Mucosa of descending colon (tissue), 3 donors: Measurements from ENCODE around the gene CSGALNACT2. TPM values are rescaled to one million over a fixed set of nuclear protein-coding genes. Genes with fewer than 3 reads are reported as not detected.

Source experiments
- ATAC-seq: fragments of 200-7000 bp; cut with Tn5 transposase; one replicate; pipeline ENCODE4 v1.9.1; 2020; ENCODE audit warnings: mild to moderate bottlenecking, moderate library complexity
- DNase-seq, 3 donors: peaks; one replicate each; pipeline ENCODE4 v3.0.0-alpha.2; 2020
- H3K36me3 ChIP-seq: fragments of 200-600 bp; one replicate; pipeline ENCODE4 v1.8.0; 2021; ENCODE audit warnings: low read depth, mild to moderate bottlenecking
- H3K4me1 ChIP-seq: fragments of 200-600 bp; one replicate; pipeline ENCODE4 v1.8.0; 2021; ENCODE audit warnings: low read depth, mild to moderate bottlenecking
- H3K4me3 ChIP-seq: fragments of 200-600 bp; one replicate; pipeline ENCODE4 v1.8.0; 2021; ENCODE audit warnings: mild to moderate bottlenecking
- H3K9me3 ChIP-seq: fragments of 200-600 bp; one replicate; pipeline ENCODE4 v1.8.0; 2021; ENCODE audit warnings: mild to moderate bottlenecking
- CTCF ChIP-seq: fragments of 200-600 bp; IDR thresholded peaks from one replicate; pipeline ENCODE4 v1.8.0; 2022; ENCODE audit warnings: antibody characterized with exemption, mild to moderate bottlenecking
- intact Hi-C, 2 donors: fragments of 100-400 bp; cut with DNase I in 1 of 2; cut with micrococcal nuclease in 1 of 2; formaldehyde crosslinking; loops; one replicate each; pipeline versions ENCODE4 v1.11.0 to v1.11.1; 2022; cut with DNase I, micrococcal nuclease
- total RNA-seq, 3 donors: library from RNA; stranded (reverse); fragmentation: NEBNext Ultra II Directional in 2 of 3; extraction: Animal tissue kit (Norgen Biotek cat#: 25700) in 2 of 3; gene quantifications; one replicate each; pipeline versions ENCODE4 v1.2.1 to v1.2.4, GENCODE V29; 2021 to 2023
- donor health status: DM: no; HTN: no; CAD: no; lungs with moderate emphysema.
- donor health status: DM: no; HTN: no; CAD: no.
- donor health status: DM: no; HTN: yes; CAD: no.

Gene CSGALNACT2
- total RNA-seq, 3 donors from 2014 or later = 3.9 to 20.1 (median 7.4) TPM

GRCh38 chr10:43166880-43167497, 28.7 kb downstream of the CSGALNACT2 start:
- intact Hi-C loops = no loop called here
- DNase-seq = peak in 1 of 3 donors; percentile 47
- ATAC-seq = peak; percentile 78
- Histone ChIP-seq H3K9me3 (no peaks in the 10 kb centered on the region), H3K36me3 (no peaks in the 10 kb centered on the region), H3K4me1 (no peaks in the 10 kb centered on the region), H3K4me3 (no peak overlapping the region)
- TF ChIP-seq CTCF = no peak

- Histone ChIP-seq H3K36me3 (no peaks in the 10 kb centered on the region), H3K9me3 (no peaks in the 10 kb centered on the region), H3K4me1 (no peaks in the 10 kb centered on the region), H3K4me3 (no peak overlapping the region)
- ATAC-seq (no peak), DNase-seq (no peak)
- intact Hi-C loops = no loop called here
- no peak for TF ChIP-seq CTCF
These were observed 29.2 kb downstream of the CSGALNACT2 start for GRCh38 chr10:43167498-43167889.

GRCh38 chr10:43170491-43170890, 32.2 kb downstream of the CSGALNACT2 start:
- no peak for ATAC-seq
- no peaks in the 10 kb centered on the region for H3K4me1 ChIP-seq
- H3K9me3 ChIP-seq = no peaks in the 10 kb centered on the region
- DNase-seq = no peak
- H3K4me3 ChIP-seq = no peak overlapping the region
- no peaks in the 10 kb centered on the region for H3K36me3 ChIP-seq
- TF ChIP-seq CTCF = no peak
- intact Hi-C loops = no loop called here

- H3K9me3 ChIP-seq = no peaks in the 10 kb centered on the region
- no peak for ATAC-seq
- no peak for DNase-seq
- no peaks in the 10 kb centered on the region for H3K36me3 ChIP-seq
- peaks cover 7% of the 10 kb centered on the region for H3K4me1 ChIP-seq
- no peak for TF ChIP-seq CTCF
- no peak overlapping the region for H3K4me3 ChIP-seq
- intact Hi-C loops = no loop called here
These were observed 34.4 kb downstream of the CSGALNACT2 start for GRCh38 chr10:43172645-43173044.

- intact Hi-C loops = no loop called here
- Histone ChIP-seq H3K9me3 (no peaks in the 10 kb centered on the region), H3K36me3 (no peaks in the 10 kb centered on the region), H3K4me3 (no peak overlapping the region), H3K4me1 (peaks cover 7% of the 10 kb centered on the region)
- DNase-seq (no peak), ATAC-seq (no peak)
- TF ChIP-seq CTCF = no peak
These were observed 34.9 kb downstream of the CSGALNACT2 start for GRCh38 chr10:43173120-43173519.

GRCh38 chr10:43174969-43175368, 36.7 kb downstream of the CSGALNACT2 start:
- intact Hi-C loops = no loop called here
- Histone ChIP-seq H3K9me3 (peaks cover 7% of the 10 kb centered on the region), H3K36me3 (no peaks in the 10 kb centered on the region), H3K4me3 (no peak overlapping the region), H3K4me1 (peaks cover 7% of the 10 kb centered on the region)
- ATAC-seq = no peak
- TF ChIP-seq CTCF = no peak
- no peak for DNase-seq
